PC-3 (cell line): ENCODE results near the gene FGFR3. TPM values are rescaled to one million over a fixed set of nuclear protein-coding genes. Genes with fewer than 3 reads are reported as not detected.

Experiments used
- ATAC-seq: fragments of 200-7000 bp; cut with Tn5 transposase; 2 replicates; pipeline ENCODE4 v1.9.1; 2020; ENCODE audit warnings: mild to moderate bottlenecking, moderate library complexity
- BruUV-seq: library from RNA; stranded (reverse); fragments of 400-500 nt; replicated peaks from 2 replicates; lab custom pipeline; 2021; lab: Mats Ljungman, UMichigan
- CTCF ChIA-PET: fragments of 300-600 bp; sonication (Branson Sonifier 250); formaldehyde crosslinking; loops from one replicate; lab custom pipeline; 2022; ENCODE audit warnings: antibody characterized with exemption; lab: Charles Lee
- POLR2A ChIA-PET: fragments of 300-600 bp; sonication (Branson Sonifier 250); formaldehyde crosslinking; loops from one replicate; lab custom pipeline; 2022; ENCODE audit warnings: antibody characterized with exemption; ENCODE audit not compliant: unreplicated experiment; lab: Charles Lee
- DNase-seq: peaks from one replicate; pipeline ENCODE4 v3.0.0-alpha.2; 2015
- H2AFZ ChIP-seq: fragments of 300-600 bp; sonication (generic); 2 replicates; pipeline ENCODE4 v1.6.0; 2016; ENCODE audit warnings: antibody characterized with exemption, low read length
- H3F3A ChIP-seq: fragments of 300-600 bp; sonication (generic); one replicate; pipeline ENCODE4 v1.6.0; 2017; ENCODE audit warnings: antibody characterized with exemption, low read length, control low read depth, mild to moderate bottlenecking; ENCODE audit not compliant: unreplicated experiment
- H3K27ac ChIP-seq: fragments of 300-600 bp; sonication (generic); 2 replicates; pipeline ENCODE4 v1.5.1; 2016; ENCODE audit warnings: mild to moderate bottlenecking, low read length
- H3K27me3 ChIP-seq: fragments of 300-600 bp; sonication (generic); 2 replicates; pipeline ENCODE4 v1.6.1; 2016; ENCODE audit warnings: low read length, mixed read lengths
- H3K36me3 ChIP-seq: fragments of 300-600 bp; sonication (generic); 2 replicates; pipeline ENCODE4 v1.6.1; 2016; ENCODE audit warnings: low read depth, mixed run types, low read length, mixed read lengths
- H3K4me1 ChIP-seq: fragments of 300-600 bp; sonication (generic); 2 replicates; pipeline ENCODE4 v1.5.1; 2016; ENCODE audit warnings: low read length; ENCODE audit not compliant: insufficient read depth
- H3K4me2 ChIP-seq: fragments of 300-600 bp; sonication (generic); 2 replicates; pipeline ENCODE4 v1.6.0; 2016; ENCODE audit warnings: low read length
- H3K4me3 ChIP-seq: fragments of 300-600 bp; sonication (generic); 2 replicates; pipeline ENCODE4 v1.5.1; 2016; ENCODE audit warnings: mild to moderate bottlenecking, low read length, mixed read lengths
- H3K79me2 ChIP-seq: fragments of 300-600 bp; sonication (generic); 2 replicates; pipeline ENCODE4 v1.6.1; 2017; ENCODE audit warnings: low read length, mixed read lengths
- H3K9ac ChIP-seq: fragments of 300-600 bp; sonication (generic); 2 replicates; pipeline ENCODE4 v1.6.0; 2016; ENCODE audit warnings: mild to moderate bottlenecking, low read length
- H3K9me2 ChIP-seq: fragments of 300-600 bp; sonication (generic); replicated peaks from 2 replicates; pipeline ENCODE4 v1.6.1; 2016; ENCODE audit warnings: mixed run types, low read length, mixed read lengths
- H3K9me3 ChIP-seq: fragments of 300-600 bp; sonication (generic); 2 replicates; pipeline ENCODE4 v1.6.1; 2016; ENCODE audit warnings: low read length, mixed read lengths
- H4K20me1 ChIP-seq: fragments of 300-600 bp; sonication (generic); 2 replicates; pipeline ENCODE4 v1.6.1; 2016; ENCODE audit warnings: low read length, mixed read lengths
- CTCF ChIP-seq: fragments of 300-600 bp; sonication (generic); conservative IDR thresholded peaks from 2 replicates; pipeline ENCODE4 v1.5.1; 2017; ENCODE audit warnings: antibody characterized with exemption, low read depth, mild to moderate bottlenecking, low read length
- EZH2 ChIP-seq: fragments of 300-600 bp; sonication (generic); IDR thresholded peaks from one replicate; pipeline ENCODE4 v1.6.1; 2017; ENCODE audit warnings: antibody characterized with exemption, mild to moderate bottlenecking, low read length; ENCODE audit not compliant: unreplicated experiment
- EZH2phosphoT487 ChIP-seq: fragments of 300-600 bp; sonication (generic); IDR thresholded peaks from 2 replicates; pipeline ENCODE4 v1.6.1; 2018; ENCODE audit warnings: mild to moderate bottlenecking, antibody characterized with exemption, low read length, borderline replicate concordance
- intact Hi-C: fragments of 100-400 bp; cut with micrococcal nuclease; formaldehyde crosslinking; loops from 2 replicates; pipeline ENCODE4 v1.9.0; 2023
- total RNA-seq: library from RNA; depleted of rRNA; stranded (reverse); fragments of >200 nt; gene quantifications from 2 replicates; pipeline ENCODE4 v1.2.3, GENCODE V29; 2014

FGFR3 gene
- total RNA-seq, 1 experiment from 2014 or later: 0.11 TPM

GRCh38 chr4:1770245-1770644, 22.8 kb upstream of the FGFR3 start:
- no TSS peak for BruUV-seq
- no peak overlapping the region for H2AFZ ChIP-seq
- ChIA-PET POLR2A (no interaction called here), CTCF (no interaction called here)
- H3K27ac ChIP-seq: no peak overlapping the region
- H3K4me3 ChIP-seq: no peak overlapping the region
- ATAC-seq (no peak), DNase-seq (no peak)
- H3K4me2 ChIP-seq: no peak overlapping the region
- intact Hi-C loops: no loop called here
- no peaks in the 10 kb centered on the region for H3K27me3 ChIP-seq
- no peaks in the 10 kb centered on the region for H3K79me2 ChIP-seq
- TF ChIP-seq EZH2: no peak
- no peak for TF ChIP-seq CTCF
- no peak for TF ChIP-seq EZH2phosphoT487
- no peak overlapping the region for H3K9ac ChIP-seq
- H3K4me1 ChIP-seq: no peaks in the 10 kb centered on the region
- no peaks in the 10 kb centered on the region for H4K20me1 ChIP-seq
- no peaks in the 10 kb centered on the region for H3F3A ChIP-seq
- H3K36me3 ChIP-seq: no peaks in the 10 kb centered on the region
- H3K9me3 ChIP-seq: no peaks in the 10 kb centered on the region
- no peaks in the 10 kb centered on the region for H3K9me2 ChIP-seq

DNA sequence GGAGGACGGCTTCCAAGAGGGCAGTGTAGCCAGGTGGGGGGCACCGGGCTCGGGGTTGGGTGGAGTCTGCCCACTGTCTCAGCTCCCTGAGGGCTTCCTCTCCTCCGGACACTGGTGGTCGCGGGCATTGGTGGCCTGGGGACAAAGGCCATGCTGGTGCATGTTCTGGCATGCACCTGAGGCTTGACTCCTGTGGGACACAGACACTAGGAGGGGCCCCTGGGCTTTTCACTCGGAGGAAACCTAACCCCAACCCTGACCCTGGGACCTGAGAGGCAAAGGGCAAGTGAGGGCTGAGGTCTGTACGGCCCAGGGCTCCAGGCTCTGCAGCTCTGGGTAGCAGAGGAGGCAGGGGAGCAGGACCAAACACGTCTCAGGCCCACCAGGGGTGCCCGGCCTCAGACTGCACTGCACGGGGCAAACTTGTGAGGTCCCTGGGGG, 22.3 kb upstream of the FGFR3 start:
- no peak for ATAC-seq
- Histone ChIP-seq H3K27ac (no peak overlapping the region), H3K4me1 (no peaks in the 10 kb centered on the region), H3K9me2 (no peaks in the 10 kb centered on the region), H3K27me3 (no peaks in the 10 kb centered on the region), H3F3A (no peaks in the 10 kb centered on the region), H3K4me2 (no peak overlapping the region), H3K79me2 (no peaks in the 10 kb centered on the region), H2AFZ (no peak overlapping the region), H4K20me1 (no peaks in the 10 kb centered on the region), H3K36me3 (no peaks in the 10 kb centered on the region), H3K9ac (no peak overlapping the region), H3K4me3 (no peak overlapping the region), H3K9me3 (no peaks in the 10 kb centered on the region)
- intact Hi-C loops: no loop called here
- DNase-seq: no peak
- no TSS peak for BruUV-seq
- POLR2A ChIA-PET: no interaction called here
- CTCF ChIA-PET: no interaction called here
- TF ChIP-seq CTCF (no peak), EZH2 (no peak), EZH2phosphoT487 (no peak)

DNA sequence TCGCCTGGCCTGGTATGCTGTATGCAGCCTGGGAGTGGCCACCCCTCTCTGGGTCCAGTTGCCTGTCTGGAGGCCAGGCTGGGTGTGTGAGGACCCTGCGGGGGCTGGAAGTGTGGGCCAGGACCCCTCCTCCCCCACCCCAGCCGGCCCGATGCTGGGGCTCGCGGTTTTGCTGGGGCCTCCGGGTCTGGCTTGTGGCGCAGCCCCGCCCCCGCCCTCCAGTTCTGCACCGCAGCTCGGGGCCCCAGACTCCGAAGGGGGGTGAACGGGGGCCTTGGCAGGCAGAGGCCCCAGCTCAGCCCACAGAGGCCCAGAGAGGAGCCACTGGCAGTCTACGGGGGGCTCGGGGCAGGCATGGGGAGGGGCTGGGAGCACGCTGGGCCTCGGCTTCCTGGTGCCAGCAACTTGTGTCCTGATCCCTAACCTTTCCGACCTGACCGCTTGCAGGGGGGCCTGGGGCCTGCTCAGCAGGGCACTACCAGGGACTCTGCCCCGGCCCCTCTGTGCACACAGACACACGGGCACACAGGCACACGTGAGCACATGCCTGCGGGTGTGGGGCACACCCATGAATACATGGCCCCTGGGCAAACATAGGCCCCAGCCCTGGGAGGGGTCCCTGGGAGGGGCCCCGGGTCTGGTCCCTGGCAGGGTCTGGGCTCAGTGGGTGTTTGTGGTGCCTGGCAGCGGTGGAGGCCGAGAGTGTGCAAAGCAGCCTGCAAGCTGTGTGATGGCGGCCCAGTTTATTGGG, 21.4 kb upstream of the FGFR3 start:
- H3K9me3 ChIP-seq: no peaks in the 10 kb centered on the region
- no peak overlapping the region for H3K4me3 ChIP-seq
- TF ChIP-seq CTCF: no peak
- no peak for TF ChIP-seq EZH2
- TF ChIP-seq EZH2phosphoT487: no peak
- ATAC-seq: no peak
- no TSS peak for BruUV-seq
- ChIA-PET POLR2A (no interaction called here), CTCF (no interaction called here)
- no peaks in the 10 kb centered on the region for H3K27me3 ChIP-seq
- no peaks in the 10 kb centered on the region for H3F3A ChIP-seq
- no peak overlapping the region for H3K9ac ChIP-seq
- H3K4me1 ChIP-seq: no peaks in the 10 kb centered on the region
- H3K79me2 ChIP-seq: no peaks in the 10 kb centered on the region
- no peaks in the 10 kb centered on the region for H3K9me2 ChIP-seq
- no peak overlapping the region for H2AFZ ChIP-seq
- intact Hi-C loops: no loop called here
- no peak for DNase-seq
- H3K4me2 ChIP-seq: no peak overlapping the region
- H3K36me3 ChIP-seq: no peaks in the 10 kb centered on the region
- no peak overlapping the region for H3K27ac ChIP-seq
- no peaks in the 10 kb centered on the region for H4K20me1 ChIP-seq
